K562 (cell line): Measurements from ENCODE around the gene DMAC2L. TPM values are rescaled to one million over a fixed set of nuclear protein-coding genes. Genes with fewer than 3 reads are reported as not detected.

Source experiments
- ATAC-seq: fragments of 200-7000 bp; cut with Tn5 transposase; 3 replicates; pipeline ENCODE4 v1.9.1; 2020; ENCODE audit warnings: moderate library complexity
- BruUV-seq: library from RNA; stranded (reverse); fragments of 400-500 nt; replicated peaks from 2 replicates; lab custom pipeline; 2021; lab: Mats Ljungman, UMichigan
- CTCF ChIA-PET: fragments of 300-600 bp; formaldehyde crosslinking; extraction: SDS; loops from one replicate; lab custom pipeline; 2021; ENCODE audit warnings: low intra/inter-chr PET ratio; lab: Yijun Ruan, JAX
- POLR2A ChIA-PET: fragments of 300-600, 350-650 bp; sonication (Branson Sonifier 250); formaldehyde crosslinking; extraction: SDS; loops from one replicate; lab custom pipeline; 2021; ENCODE audit warnings: antibody characterized with exemption, inconsistent platforms; lab: Yijun Ruan, JAX
- DNase-seq, 4 experiments: peaks; one replicate each; pipeline versions ENCODE4 v3.0.0 to v3.0.0-alpha.2; 2011 to 2018; ENCODE audit warnings: low spot score in 3 of 4, mixed read lengths in 3 of 4; ENCODE audit errors: extremely low read depth in 1 of 4
- FAIRE-seq: peaks from 2 replicates; lab custom pipeline; 2011; peaks lifted over from hg19 to GRCh38; lab: Jason Lieb, UNC
- H2AFZ ChIP-seq: 2 replicates; pipeline ENCODE4 v1.6.0; 2011; ENCODE audit warnings: low read depth, low read length, control low read depth, inconsistent platforms
- H3K27ac ChIP-seq: fragments of 200-600 bp; 3 replicates; pipeline ENCODE4 v1.8.0; 2011; ENCODE audit warnings: low read depth, mild to moderate bottlenecking, control low read depth, inconsistent platforms, low read length, moderate library complexity, mixed read lengths; ENCODE audit errors: extremely low read depth
- H3K27me3 ChIP-seq, 2 experiments: fragments of 300-600 bp in 1 of 2; 2 replicates in 1 of 2; 3 replicates in 1 of 2; pipeline versions ENCODE4 v1.6.0 to v1.8.0; 2011; ENCODE audit warnings: inconsistent platforms in 2 of 2, low read length in 2 of 2, mild to moderate bottlenecking in 1 of 2, mixed read lengths in 1 of 2, moderate library complexity in 1 of 2; ENCODE audit not compliant: control insufficient read depth in 2 of 2, insufficient read depth in 2 of 2
- H3K36me3 ChIP-seq: fragments of 300-600 bp; 3 replicates; pipeline ENCODE4 v1.8.0; 2011; ENCODE audit warnings: mild to moderate bottlenecking, low read length, inconsistent platforms; ENCODE audit not compliant: control insufficient read depth, insufficient read depth
- H3K4me1 ChIP-seq, 2 experiments: fragments of 200-600 bp in 1 of 2; replicated peaks in 1 of 2; 2 replicates in 1 of 2; 3 replicates in 1 of 2; pipeline versions ENCODE4 v1.5.1 to v1.8.0; 2011; ENCODE audit warnings: inconsistent platforms in 2 of 2, low read length in 2 of 2, mild to moderate bottlenecking in 1 of 2, mixed read lengths in 1 of 2, moderate library complexity in 1 of 2; ENCODE audit not compliant: control insufficient read depth in 2 of 2, insufficient read depth in 2 of 2
- H3K4me2 ChIP-seq: 2 replicates; pipeline ENCODE4 v1.6.1; 2011; ENCODE audit warnings: low read length, control low read depth, inconsistent platforms, mixed read lengths; ENCODE audit not compliant: insufficient read depth
- H3K4me3 ChIP-seq: fragments of 200-600 bp; sonication (generic), shearing (Covaris generic); 2 replicates; pipeline ENCODE4 v1.5.1; 2016; ENCODE audit warnings: control low read depth, inconsistent platforms
- H3K79me2 ChIP-seq: fragments of 200-600 bp; 3 replicates; pipeline ENCODE4 v1.8.0; 2011; ENCODE audit warnings: low read length, inconsistent platforms; ENCODE audit not compliant: control insufficient read depth, insufficient read depth
- H3K9ac ChIP-seq, 2 experiments: 2 replicates each; pipeline versions ENCODE4 v1.6.0 to v1.6.1; 2011; ENCODE audit warnings: low read depth in 2 of 2, low read length in 2 of 2, control low read depth in 1 of 2, inconsistent platforms in 1 of 2, mild to moderate bottlenecking in 1 of 2, mixed read lengths in 1 of 2; ENCODE audit not compliant: insufficient read depth in 1 of 2
- H3K9me1 ChIP-seq: one replicate; pipeline ENCODE4 v1.6.0; 2011; ENCODE audit warnings: inconsistent platforms, mild to moderate bottlenecking, low read length, moderate library complexity; ENCODE audit not compliant: control insufficient read depth, insufficient read depth
- H3K9me3 ChIP-seq: replicated peaks from 2 replicates; pipeline ENCODE4 v1.5.1; 2011; ENCODE audit warnings: low read depth, low read length, inconsistent platforms; ENCODE audit not compliant: control insufficient read depth, insufficient read depth
- H4K20me1 ChIP-seq: replicated peaks from 2 replicates; pipeline ENCODE4 v1.6.1; 2011; ENCODE audit warnings: low read length, inconsistent platforms, mixed read lengths; ENCODE audit not compliant: control insufficient read depth, insufficient read depth
- ATF3 ChIP-seq, 2 experiments: fragments of 450-650 bp in 1 of 2; sonication (generic) in 1 of 2; formaldehyde crosslinking in 1 of 2; IDR thresholded peaks in 1 of 2; conservative IDR thresholded peaks in 1 of 2; 2 replicates each; pipeline versions ENCODE4 v1.6.1 to v1.8.1; 2016 to 2023; ENCODE audit warnings: mild to moderate bottlenecking in 2 of 2, moderate library complexity in 2 of 2, inconsistent platforms in 1 of 2, missing genetic modification reagents in 1 of 2
- BCL6 ChIP-seq: fragments of 250-450 bp; sonication (Bioruptor Pico); IDR thresholded peaks from 2 replicates; pipeline ENCODE4 v1.4.0; 2020
- ELF1 ChIP-seq: fragments of 200-800 bp; sonication (Bioruptor generic); IDR thresholded peaks from 2 replicates; pipeline ENCODE4 v1.6.1; 2016; ENCODE audit warnings: missing genetic modification characterization, missing compliant biosample characterization
- GABPA ChIP-seq: fragments of 200-800 bp; sonication (Bioruptor generic); conservative IDR thresholded peaks from 2 replicates; pipeline ENCODE4 v1.6.1; 2016; ENCODE audit warnings: low read depth, missing genetic modification characterization, missing compliant biosample characterization
- HDAC1 ChIP-seq, 2 experiments: fragments of 450-650 bp; IDR thresholded peaks; 2 replicates each; pipeline ENCODE4 v1.6.1; 2016 to 2017; ENCODE audit warnings: inconsistent platforms in 1 of 2, mild to moderate bottlenecking in 1 of 2, moderate library complexity in 1 of 2
- IFI16 ChIP-seq: fragments of 250-450 bp; sonication (Bioruptor Pico); IDR thresholded peaks from 2 replicates; pipeline ENCODE4 v2.1.2; 2022; ENCODE audit warnings: mild to moderate bottlenecking, inconsistent platforms
- NFIX ChIP-seq: fragments of 250-450 bp; sonication (Bioruptor Pico); IDR thresholded peaks from 2 replicates; pipeline ENCODE4 v1.4.0; 2020; ENCODE audit warnings: low read depth, mild to moderate bottlenecking, moderate library complexity
- PKNOX1 ChIP-seq: fragments of 450-650 bp; IDR thresholded peaks from 2 replicates; pipeline ENCODE4 v1.6.1; 2016
- RBM34 ChIP-seq: fragments of 200-400 bp; formaldehyde crosslinking; IDR thresholded peaks from 2 replicates; pipeline ENCODE4 v1.6.1; 2018; ENCODE audit warnings: low read length, borderline replicate concordance; ENCODE audit not compliant: insufficient read depth
- YY1 ChIP-seq, 3 experiments: IDR thresholded peaks; 2 replicates each; pipeline ENCODE4 v1.6.1; 2011; ENCODE audit warnings: low read length in 2 of 3, mild to moderate bottlenecking in 2 of 3, moderate library complexity in 2 of 3, borderline replicate concordance in 1 of 3, control low read depth in 1 of 3, low read depth in 1 of 3; ENCODE audit not compliant: insufficient read depth in 3 of 3, insufficient replicate concordance in 2 of 3, control insufficient read depth in 1 of 3, insufficient read length in 1 of 3; ENCODE audit errors: extremely low read depth in 1 of 3
- ZEB2 ChIP-seq: fragments of 450-650 bp; IDR thresholded peaks from 2 replicates; pipeline ENCODE4 v1.6.1; 2016
- ZNF212 ChIP-seq: fragments of 450-650 bp; formaldehyde crosslinking; IDR thresholded peaks from 2 replicates; pipeline ENCODE4 v1.4.0; 2020; ENCODE audit warnings: mild to moderate bottlenecking
- ZNF589 ChIP-seq: fragments of 200-800 bp; sonication (Bioruptor generic); IDR thresholded peaks from 2 replicates; pipeline ENCODE4 v1.6.1; 2016; ENCODE audit warnings: low read depth, missing genetic modification characterization, missing compliant biosample characterization
- WGBS: fragments of 100-300 bp; shearing (Covaris generic); methylation state at CpG from one replicate; pipeline ENCODE4 v1.1.6; 2016; ENCODE audit warnings: low coverage, mixed read lengths; ENCODE audit not compliant: insufficient coverage; ENCODE audit errors: missing lambda C conversion rate; 5-methylcytosine and 5-hydroxymethylcytosine counted together
- in situ Hi-C: fragments of 300-500 bp; cut with MboI; formaldehyde crosslinking; loops from 4 replicates; pipeline ENCODE4 v1.15.0; 2018; ENCODE audit warnings: inconsistent platforms, mixed read lengths
- intact Hi-C: fragments of 100-400 bp; cut with micrococcal nuclease; formaldehyde crosslinking; loops from 2 replicates; pipeline ENCODE4 v1.14.2; 2022
- polyA plus RNA-seq, 8 experiments: library from polyadenylated mRNA; depleted of rRNA in 4 of 8; stranded (reverse) in 5 of 8; unstranded in 3 of 8; fragments of >200 nt; fragmentation: Nextera tagmentation in 2 of 8; fragmentation: Illumina TruSeq in 1 of 8; extraction: Ambion mirVana in 2 of 8; extraction: Trizol in 1 of 8; gene quantifications; 2 replicates each; pipeline versions ENCODE4 v1.2.1 to v1.2.3, GENCODE V29; 2011 to 2014; ENCODE audit warnings: inconsistent platforms in 1 of 8, missing spikeins in 1 of 8
- total RNA-seq, 7 experiments: library from RNA; depleted of rRNA in 6 of 7; stranded (reverse); fragments of >200 nt in 6 of 7; fragmentation: Illumina TruSeq in 2 of 7; extraction: Trizol in 2 of 7; gene quantifications; 2 replicates each; pipeline versions ENCODE4 v1.2.1 to v1.2.3, GENCODE V29; 2011 to 2021; ENCODE audit warnings: low replicate concordance in 1 of 7
- TF ChIP-seq, protein P1 (sequence below): fragments of 250-450 bp; sonication (Bioruptor Pico); IDR thresholded peaks from 2 replicates; pipeline ENCODE4 v1.4.0; 2020; ENCODE audit warnings: mild to moderate bottlenecking, moderate library complexity
- TF ChIP-seq, protein P2 (sequence below): fragments of 250-450 bp; sonication (Bioruptor Pico); IDR thresholded peaks from 2 replicates; pipeline ENCODE4 v1.8.0; 2022; ENCODE audit warnings: moderate library complexity, mild to moderate bottlenecking, inconsistent platforms
- TF ChIP-seq, protein P3 (sequence below), 2 experiments: IDR thresholded peaks; 2 replicates each; pipeline ENCODE4 v1.6.1; 2011; ENCODE audit warnings: borderline replicate concordance in 1 of 2, control low read depth in 1 of 2, low read depth in 1 of 2, low read length in 1 of 2, mild to moderate bottlenecking in 1 of 2, mixed read lengths in 1 of 2, moderate library complexity in 1 of 2; ENCODE audit not compliant: insufficient read depth in 1 of 2, insufficient read length in 1 of 2, poor library complexity in 1 of 2, severe bottlenecking in 1 of 2; ENCODE audit errors: extremely low read depth in 1 of 2

DMAC2L gene
- total and polyA plus RNA-seq, 9 of the 15 experiments (the other 6 are each of a cell fraction or from before 2014, with no cell fraction given) = 4.0 to 37.2 (median 9.3) TPM

- peak; percentile 13 for ATAC-seq
- H3K79me2 ChIP-seq = peaks cover 46% of the 10 kb centered on the region
- H2AFZ ChIP-seq = peak overlapping the region; percentile 86
- peak; percentile 2; the same call in 1 of the 2 replicates for TF ChIP-seq ELF1 (tag)
- peak; percentile 40; the same call in 1 of the 2 replicates for TF ChIP-seq GABPA
- TF ChIP-seq NFIX = no peak
- TF ChIP-seq IFI16 = no peak
- TF ChIP-seq, protein P1, sequence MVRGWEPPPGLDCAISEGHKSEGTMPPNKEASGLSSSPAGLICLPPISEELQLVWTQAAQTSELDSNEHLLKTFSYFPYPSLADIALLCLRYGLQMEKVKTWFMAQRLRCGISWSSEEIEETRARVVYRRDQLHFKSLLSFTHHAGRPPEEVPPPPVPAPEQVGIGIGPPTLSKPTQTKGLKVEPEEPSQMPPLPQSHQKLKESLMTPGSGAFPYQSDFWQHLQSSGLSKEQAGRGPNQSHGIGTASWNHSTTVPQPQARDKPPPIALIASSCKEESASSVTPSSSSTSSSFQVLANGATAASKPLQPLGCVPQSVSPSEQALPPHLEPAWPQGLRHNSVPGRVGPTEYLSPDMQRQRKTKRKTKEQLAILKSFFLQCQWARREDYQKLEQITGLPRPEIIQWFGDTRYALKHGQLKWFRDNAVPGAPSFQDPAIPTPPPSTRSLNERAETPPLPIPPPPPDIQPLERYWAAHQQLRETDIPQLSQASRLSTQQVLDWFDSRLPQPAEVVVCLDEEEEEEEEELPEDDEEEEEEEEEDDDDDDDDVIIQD (CRISPR knock-in tag) = no peak
- TF ChIP-seq, protein P2, sequence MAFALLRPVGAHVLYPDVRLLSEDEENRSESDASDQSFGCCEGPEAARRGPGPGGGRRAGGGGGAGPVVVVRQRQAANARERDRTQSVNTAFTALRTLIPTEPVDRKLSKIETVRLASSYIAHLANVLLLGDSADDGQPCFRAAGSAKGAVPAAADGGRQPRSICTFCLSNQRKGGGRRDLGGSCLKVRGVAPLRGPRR = no peak
- TF ChIP-seq RBM34 = no peak
- peak in 1 of 3 experiments; percentile 5 for TF ChIP-seq YY1 (IDR thresholded peaks at IDR 0.05; ENCODE audit: borderline replicate concordance in 1 of 3, control insufficient read depth in 1 of 3, extremely low read depth in 1 of 3, insufficient read depth in 3 of 3, insufficient read length in 1 of 3, insufficient replicate concordance in 2 of 3, low read depth in 1 of 3, low read length in 2 of 3)
- TF ChIP-seq, protein P3, sequence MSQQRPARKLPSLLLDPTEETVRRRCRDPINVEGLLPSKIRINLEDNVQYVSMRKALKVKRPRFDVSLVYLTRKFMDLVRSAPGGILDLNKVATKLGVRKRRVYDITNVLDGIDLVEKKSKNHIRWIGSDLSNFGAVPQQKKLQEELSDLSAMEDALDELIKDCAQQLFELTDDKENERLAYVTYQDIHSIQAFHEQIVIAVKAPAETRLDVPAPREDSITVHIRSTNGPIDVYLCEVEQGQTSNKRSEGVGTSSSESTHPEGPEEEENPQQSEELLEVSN (IDR thresholded peaks at IDR 0.05; ENCODE audit: borderline replicate concordance in 1 of 2, extremely low read depth in 1 of 2, insufficient read depth in 1 of 2, insufficient read length in 1 of 2, low read depth in 1 of 2, low read length in 1 of 2, poor library complexity in 1 of 2, severe bottlenecking in 1 of 2) = no peak
- no peak for TF ChIP-seq ZNF212
- TF ChIP-seq ZNF589 (CRISPR knock-in tag) = peak; percentile 9; the same call in 1 of the 2 replicates
- TF ChIP-seq PKNOX1 = peak; percentile 66
- no peak for TF ChIP-seq BCL6 (CRISPR knock-in tag)
- no peak for TF ChIP-seq ATF3 (IDR thresholded peaks at IDR 0.05)
- no peak for TF ChIP-seq ATF3 (CRISPR knock-in tag; conservative IDR thresholded peaks at IDR 0.05)
- no peak for TF ChIP-seq ZEB2
- TF ChIP-seq HDAC1 (IDR thresholded peaks at IDR 0.05) = peak in 1 of 2 experiments; percentile 50; a peak in 1 of 4 replicates
Measured at GRCh38 chr14:50312734-50313054, 570 bp downstream of the DMAC2L start.

More at GRCh38 chr14:50312734-50313054, 570 bp downstream of the DMAC2L start:
- Histone ChIP-seq H3K27ac (peak overlapping the region; percentile 92), H3K27me3 (no peaks in the 10 kb centered on the region), H3K9me1 (no peaks in the 10 kb centered on the region), H3K36me3 (peaks cover 3% of the 10 kb centered on the region; the same call in 1 of the 3 replicates), H3K9me3 (peaks cover 6% of the 10 kb centered on the region; the same call in 1 of the 2 replicates), H3K4me1 (peaks cover 10 to 14% of the 10 kb centered on the region in 2 experiments; a peak in 4 of 5 replicates), H3K9ac (peak overlapping the region; percentile 75 to 94), H4K20me1 (no peaks in the 10 kb centered on the region), H3K4me3 (peak overlapping the region; percentile 73), H3K4me2 (peak overlapping the region; percentile 81)
- intact Hi-C loops (no loop called here), in situ Hi-C loops (no loop called here)
- DNase-seq (no peak), FAIRE-seq (no peak)
- WGBS = under 1% methylated on average over 16 of the region's 18 CpGs
- BruUV-seq = no TSS peak
- ChIA-PET CTCF (no interaction called here), POLR2A (interaction anchor here (0.9 to 1.3 kb wide), 2 partner anchors 8 to 9 kb away, joined by 7 to 9 read pairs; no protein-coding TSS in a partner anchor)
